GM18861 (cell line): ENCODE measurements around the gene WDR70.
"Not testable (repeated sequence)": the region's sequence is repeated elsewhere in the genome, so short reads cannot be mapped to it uniquely, and the experiment has no call there.

ENCODE experiments used
- ATAC-seq: cut with Tn5 transposase; IDR thresholded peaks from one replicate; pipeline ENCODE4 v1.9.1; 2021; ENCODE audit not compliant: unreplicated experiment

The WDR70 gene

GRCh38 chr5:37379100-37379628, at the start of gene WDR70:
WDR70 (plus strand) TSS chr5:37379318; CDS start chr5:37379368, 50 bp downstream.
- ATAC-seq = peak; percentile 99

- not testable (repeated sequence) for ATAC-seq
Measured at GRCh38 chr5:37334754-37335153, 44.4 kb upstream of the WDR70 start.

DNA sequence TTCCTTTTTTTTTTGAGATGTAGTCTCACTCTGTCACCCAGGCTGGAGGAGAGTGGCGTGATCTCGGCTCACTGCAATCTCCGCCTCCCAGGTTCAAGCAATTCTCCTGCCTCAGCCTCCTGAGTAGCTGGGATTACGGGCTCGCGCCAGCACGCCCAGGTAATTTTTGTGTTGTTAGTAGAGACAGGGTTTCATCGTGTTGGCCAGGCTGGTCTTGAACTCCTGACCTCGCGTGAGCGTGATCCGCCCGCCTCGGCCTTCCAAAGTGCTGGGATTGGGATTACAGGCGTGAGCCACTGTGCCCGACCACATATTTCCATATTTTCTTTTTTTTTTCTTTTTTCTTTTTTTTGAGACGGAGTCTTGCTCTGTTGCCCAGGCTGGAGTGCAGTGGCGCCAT, 36.4 kb upstream of the WDR70 start:
- ATAC-seq = not testable (repeated sequence)

DNA sequence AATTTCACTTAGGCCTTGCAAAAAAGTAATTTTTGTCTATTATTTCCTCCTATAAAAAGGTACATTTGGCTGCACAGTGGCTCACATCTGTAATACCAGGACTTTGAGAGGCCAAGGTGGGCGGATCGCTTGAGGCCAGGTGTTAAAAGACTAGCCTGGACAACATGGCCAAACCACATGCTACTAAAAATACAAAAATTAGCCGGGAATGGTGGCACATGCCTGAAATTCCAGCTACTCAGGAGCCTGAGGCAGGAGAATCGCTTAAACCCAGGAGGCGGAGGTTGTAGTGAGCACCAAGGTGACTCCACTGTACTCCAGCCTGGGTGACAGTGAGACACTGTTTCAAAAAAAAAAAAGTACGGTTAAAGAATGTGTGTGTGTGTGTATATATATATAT, 24.0 kb upstream of the WDR70 start:
- no peak for ATAC-seq

- no peak for ATAC-seq
Measured at GRCh38 chr5:37370550-37370863, 8.6 kb upstream of the WDR70 start.

GRCh38 chr5:37370864-37371726, 8.0 kb upstream of the WDR70 start, which contains the start of gene NUP155:
NUP155 (minus strand) TSS chr5:37371106; CDS start chr5:37370977, 129 bp downstream.
- ATAC-seq = peak; percentile 90

GRCh38 chr5:37375091-37375490, 4.0 kb upstream of the WDR70 start:
- ATAC-seq = no peak

DNA sequence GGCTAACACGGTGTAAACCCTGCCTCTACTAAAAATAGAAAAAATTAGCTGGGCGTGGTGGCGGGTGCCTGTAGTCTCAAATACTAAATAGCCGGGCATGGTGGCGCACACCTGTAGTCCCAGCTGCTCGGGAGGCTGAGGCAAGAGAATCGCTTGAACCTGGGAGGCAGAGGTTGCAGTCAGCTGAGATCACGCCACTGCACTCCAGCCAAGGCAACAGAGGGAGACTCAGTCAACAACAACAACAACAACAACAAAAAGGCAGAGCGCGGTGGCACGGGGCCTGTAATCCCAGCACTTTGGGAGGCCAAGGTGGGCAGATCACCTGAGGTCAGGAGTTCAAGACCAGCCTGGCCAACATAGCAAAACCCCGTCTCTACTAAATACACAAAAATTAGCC, 1.1 kb upstream of the WDR70 start:
- not testable (repeated sequence) for ATAC-seq

GRCh38 chr5:37391591-37391990, 12.5 kb downstream of the WDR70 start:
- ATAC-seq = no peak

DNA sequence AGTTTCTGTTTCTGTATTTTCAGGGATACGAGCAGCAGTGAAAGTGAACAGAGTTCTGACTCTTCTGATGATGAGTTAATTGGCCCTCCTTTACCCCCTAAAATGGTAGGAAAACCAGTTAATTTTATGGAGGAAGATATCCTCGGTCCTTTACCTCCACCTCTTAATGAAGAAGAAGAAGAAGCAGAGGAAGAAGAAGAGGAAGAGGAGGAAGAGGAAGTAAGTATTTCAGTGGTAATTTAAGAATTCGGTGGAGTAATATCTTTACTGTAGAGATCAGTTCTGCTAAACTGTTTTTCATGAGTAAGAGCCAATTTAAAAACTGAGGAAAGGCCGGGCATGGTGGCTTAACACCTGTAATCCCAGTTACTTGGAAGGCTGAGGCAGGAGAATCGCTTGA, 17.2 kb downstream of the WDR70 start:
- ATAC-seq = no peak

GRCh38 chr5:37400501-37400900, 21.4 kb downstream of the WDR70 start:
- no peak for ATAC-seq

- ATAC-seq = no peak
Measured at GRCh38 chr5:37412515-37412914, 33.4 kb downstream of the WDR70 start.

- not testable (repeated sequence) for ATAC-seq
Measured at GRCh38 chr5:37415456-37415855, 36.3 kb downstream of the WDR70 start.

DNA sequence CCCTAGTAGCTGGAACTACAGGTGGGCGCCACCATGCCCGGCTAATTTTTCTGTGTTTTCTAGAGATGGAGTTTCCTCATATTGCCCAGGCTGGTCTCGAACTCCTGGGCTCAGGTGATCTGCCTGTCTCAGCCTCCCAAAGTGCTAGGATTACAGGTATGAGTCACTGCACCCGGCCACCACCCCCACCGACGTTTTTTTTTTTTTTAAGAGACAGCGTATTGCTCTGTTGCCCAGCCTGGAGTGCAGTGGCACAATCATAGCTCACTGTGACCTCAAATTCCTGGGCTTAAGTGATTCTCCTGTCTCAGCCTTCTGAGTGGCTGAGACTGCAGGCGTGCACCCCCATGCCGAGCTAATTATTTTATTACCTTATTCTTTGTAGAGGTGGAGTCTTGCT, 38.2 kb downstream of the WDR70 start:
- ATAC-seq = no peak

DNA sequence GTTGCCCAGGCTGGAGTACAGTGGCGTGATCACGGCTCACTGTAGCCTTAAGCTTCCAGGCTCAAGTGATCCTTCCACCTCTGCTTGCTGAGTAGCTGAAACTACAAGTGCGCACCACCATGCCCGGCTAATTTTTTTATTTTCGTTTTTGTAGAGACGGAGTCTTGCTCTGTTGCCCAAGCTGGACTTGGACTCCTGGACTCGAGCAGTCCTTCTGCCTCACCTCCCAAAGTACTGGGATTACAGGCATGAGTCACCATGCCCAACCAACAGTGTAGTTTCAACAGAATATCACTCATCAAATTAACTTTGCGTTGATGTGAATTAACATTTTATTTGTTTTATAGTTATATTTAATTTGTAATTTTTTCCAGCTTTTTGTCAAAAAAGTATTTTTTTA, 45.3 kb downstream of the WDR70 start:
- no peak for ATAC-seq

GRCh38 chr5:37428044-37428443, 48.9 kb downstream of the WDR70 start:
- no peak for ATAC-seq

- no peak for ATAC-seq
Measured at GRCh38 chr5:37435261-37435660, 56.1 kb downstream of the WDR70 start.

- ATAC-seq = no peak
Measured at GRCh38 chr5:37436146-37436934, 57.2 kb downstream of the WDR70 start.

DNA sequence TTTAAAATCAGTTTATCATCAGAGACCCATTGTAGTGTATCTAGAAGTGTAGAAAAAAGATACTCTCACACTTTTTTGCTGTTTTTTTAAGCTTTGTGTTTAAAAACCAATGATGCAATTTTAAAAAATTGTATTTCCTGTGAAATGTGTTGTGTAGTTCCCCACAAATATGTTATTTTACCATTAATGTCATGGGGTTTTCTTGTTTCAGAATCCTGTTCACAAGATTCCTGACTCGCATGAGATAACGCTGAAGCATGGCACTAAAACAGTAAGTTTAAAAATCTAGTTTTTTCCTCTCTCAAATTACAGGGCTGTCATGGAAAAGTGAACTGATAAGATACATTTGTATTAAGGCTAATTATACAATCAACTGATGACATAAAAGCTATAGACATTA, 58.6 kb downstream of the WDR70 start:
- no peak for ATAC-seq

DNA sequence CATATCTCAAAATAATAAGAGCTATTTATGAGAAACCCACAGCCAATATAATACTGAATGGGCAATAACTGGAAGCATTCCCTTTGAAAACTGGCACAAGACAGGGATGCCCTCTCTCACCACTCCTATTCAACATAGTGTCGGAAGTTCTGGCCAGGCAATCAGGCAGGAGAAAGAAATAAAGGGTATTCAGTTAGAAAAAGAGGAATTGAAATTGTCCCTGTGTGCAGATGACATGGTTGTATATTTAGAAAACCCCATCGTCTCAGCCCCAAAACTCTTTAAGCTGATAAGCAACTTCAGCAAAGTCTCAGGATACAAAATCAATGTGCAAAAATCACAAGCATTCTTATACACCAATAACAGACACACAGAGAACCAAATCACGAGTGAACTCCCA, 66.7 kb downstream of the WDR70 start:
- ATAC-seq = not testable (repeated sequence)

DNA sequence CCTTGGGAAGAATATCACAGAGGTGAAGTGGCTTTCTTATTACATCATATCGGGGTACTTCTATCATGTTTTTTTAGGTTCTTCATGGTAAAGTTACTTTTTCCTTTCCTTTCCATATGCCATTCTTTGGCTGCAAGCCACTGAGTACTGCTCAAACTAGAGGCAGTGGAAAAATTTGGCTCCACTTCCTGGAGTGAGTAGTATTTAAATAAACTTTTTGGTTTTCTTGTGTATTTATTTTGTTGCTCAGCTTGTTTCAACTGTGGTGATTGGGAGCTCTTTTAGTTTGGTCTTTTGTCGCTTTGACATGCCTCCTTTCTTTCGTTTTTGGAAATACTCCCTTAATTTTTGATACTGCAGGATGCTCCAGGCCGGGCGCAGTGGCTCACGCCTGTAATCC, 69.8 kb downstream of the WDR70 start:
- no peak for ATAC-seq

DNA sequence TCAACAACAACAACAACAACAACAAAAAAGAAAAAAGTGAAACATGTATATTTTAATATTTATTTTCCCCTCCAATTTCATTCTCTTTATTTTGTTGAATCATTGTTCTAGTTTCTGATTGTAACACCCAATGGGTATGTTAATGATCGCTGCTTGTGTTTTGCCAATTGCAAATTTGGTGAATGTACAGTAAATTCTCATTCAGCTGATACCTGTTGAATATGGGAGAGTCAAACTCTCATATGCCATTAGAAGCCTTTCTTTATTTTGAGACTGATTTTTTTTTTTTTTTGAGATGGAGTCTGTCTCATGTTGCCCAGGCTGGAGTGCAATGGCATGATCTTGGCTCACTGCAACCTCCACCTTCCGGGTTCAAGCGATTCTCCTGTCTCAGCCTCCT, 72.9 kb downstream of the WDR70 start:
- not testable (repeated sequence) for ATAC-seq
